GM20431 (cell line): Measurements from ENCODE around the gene CXCL6.

Experiments used
- in situ Hi-C: fragments of 300-500 bp; cut with MseI, MboI; formaldehyde crosslinking; loops from one replicate; pipeline ENCODE4 v1.15.0; 2020; ENCODE audit warnings: low sequenced_read_pairs; ENCODE audit not compliant: unreplicated experiment

The CXCL6 gene

DNA sequence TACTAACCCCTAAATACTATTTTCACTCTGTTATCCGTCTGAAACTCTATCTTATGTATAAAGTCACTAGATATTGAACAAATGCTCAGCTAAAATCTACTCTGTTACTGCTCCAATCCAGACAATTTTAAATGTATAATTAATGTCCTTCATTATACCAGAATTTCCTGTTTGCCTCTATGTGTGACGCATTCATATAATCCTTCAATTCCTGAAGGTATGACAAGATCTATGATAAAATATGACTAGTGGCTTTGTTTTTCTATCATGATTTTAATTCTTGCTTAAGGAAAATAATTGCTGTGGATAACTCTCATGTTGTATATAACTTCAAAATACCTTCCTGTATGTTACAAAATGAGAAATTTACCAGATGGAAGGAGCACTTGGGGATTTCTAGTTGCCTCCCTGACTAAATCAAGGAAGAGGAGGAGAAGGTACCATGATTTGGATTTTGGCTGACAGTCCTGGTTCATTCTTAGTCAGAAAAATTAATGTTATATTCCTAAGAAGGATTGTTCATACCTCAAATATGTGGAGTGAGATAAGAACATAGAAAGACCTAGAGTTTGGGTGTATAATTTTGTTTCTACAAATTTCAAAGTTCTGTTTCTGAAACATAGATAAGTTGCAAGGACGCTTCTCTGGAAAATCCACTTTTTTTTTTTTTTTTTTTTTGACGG, 4.9 kb downstream of the CXCL6 start:
- in situ Hi-C loops, result no loop called here

DNA sequence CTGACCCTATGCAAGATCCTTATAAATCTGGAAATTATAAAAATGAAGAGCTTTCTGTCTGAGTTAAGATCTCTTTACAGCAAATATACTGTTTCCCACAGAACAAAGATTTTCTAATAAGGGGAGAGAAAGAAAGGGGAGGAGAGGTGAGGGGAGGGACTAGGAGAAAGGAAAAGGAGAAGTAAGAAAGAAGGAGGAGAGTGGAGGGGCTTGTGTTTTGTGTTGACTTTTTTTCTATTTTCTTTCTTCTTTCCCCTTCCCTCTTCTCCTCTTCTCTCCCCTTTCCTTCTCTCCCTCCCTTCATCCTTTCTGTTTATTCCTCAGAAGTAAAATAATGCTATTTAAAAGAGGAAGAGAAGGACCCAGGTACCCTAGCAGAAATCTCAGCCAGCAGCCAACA, 6.2 kb downstream of the CXCL6 start:
- in situ Hi-C loops, result no loop called here

DNA sequence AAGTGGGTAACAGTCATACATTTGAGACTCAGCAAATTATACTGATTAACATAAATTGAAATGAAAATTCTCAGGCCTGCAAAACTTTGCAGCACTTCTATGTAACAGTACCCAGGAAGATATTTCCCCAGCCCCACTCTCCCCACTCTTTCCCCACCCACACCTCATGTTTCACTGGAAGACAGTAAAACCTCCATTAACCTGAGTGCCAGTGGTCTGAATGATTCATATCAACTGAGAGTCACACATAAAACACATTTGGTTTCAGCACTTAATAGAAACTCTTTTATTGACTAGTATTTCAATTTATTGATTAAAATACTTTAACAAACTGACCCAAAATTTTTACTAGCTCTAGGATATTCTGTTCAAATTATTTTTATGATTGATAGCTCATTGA, 6.9 kb downstream of the CXCL6 start:
- in situ Hi-C loops, result no loop called here

DNA sequence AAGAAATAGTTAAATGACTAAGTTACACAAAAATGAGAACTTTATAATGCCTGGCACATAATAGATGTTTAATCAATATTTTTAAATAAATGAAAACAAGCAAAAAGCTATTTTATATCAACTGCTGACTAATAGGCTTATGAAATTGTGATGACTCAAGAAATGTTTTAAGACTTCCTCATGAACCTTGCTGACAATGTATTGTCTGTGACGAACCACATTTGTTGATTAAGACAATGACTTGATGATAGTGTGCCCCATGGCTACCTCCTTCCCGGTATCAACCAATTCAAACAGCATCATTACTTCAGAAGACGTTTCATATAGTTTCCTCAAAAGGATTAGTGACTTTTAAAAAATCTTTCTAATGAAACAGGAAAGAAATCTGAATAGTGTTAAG, 7.9 kb downstream of the CXCL6 start:
- in situ Hi-C loops, result no loop called here

DNA sequence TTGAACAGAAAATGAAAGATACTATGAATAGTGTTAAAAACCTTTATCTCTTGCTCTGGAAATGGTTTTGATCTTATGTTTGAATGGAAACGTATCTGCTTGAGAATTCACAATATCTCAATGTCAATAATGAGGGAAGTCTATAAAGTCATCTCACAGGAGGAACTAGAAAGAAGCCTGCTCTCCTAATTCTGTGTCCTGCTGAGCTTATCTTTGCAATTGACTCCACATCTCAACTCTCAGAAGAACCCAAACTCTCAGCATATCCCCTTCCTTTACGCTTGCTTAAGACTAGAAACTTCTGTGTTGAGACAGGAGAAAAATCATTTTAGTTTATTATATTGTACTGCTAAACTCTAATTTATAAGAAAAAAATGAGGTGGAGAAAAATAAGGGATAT, 8.3 kb downstream of the CXCL6 start:
- in situ Hi-C loops, result no loop called here

DNA sequence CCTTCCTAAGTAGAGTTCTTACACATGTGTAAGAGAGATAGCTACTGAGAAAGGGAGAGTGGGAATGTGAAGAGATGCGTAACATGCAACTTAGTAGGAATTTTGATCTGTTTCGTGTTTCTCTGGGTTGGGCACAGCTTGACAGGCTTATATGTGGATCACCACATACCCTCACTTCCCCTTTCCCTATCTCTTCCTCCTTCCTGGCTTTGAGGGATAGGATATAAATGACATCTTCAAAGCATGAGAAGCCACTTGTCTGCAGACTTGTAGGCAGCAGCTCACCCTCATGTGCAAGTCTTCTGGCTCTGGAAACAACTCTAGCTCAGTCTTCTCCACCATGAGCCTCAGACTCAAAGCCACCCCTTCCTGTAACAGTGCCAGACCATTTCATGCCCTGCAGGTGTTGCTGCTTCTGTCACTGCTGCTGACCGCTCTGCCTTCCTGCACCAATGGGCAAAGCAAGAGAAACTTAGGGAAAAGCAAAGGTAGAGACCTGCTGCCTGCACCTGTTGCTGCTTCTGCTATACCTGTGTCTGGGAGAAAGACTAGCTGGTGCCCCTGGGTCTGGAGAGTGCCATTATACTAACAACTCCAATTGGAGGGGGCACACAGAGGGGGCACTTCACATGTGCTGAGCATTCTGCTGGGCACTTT, 11.2 kb downstream of the CXCL6 start:
- in situ Hi-C loops, result no loop called here

DNA sequence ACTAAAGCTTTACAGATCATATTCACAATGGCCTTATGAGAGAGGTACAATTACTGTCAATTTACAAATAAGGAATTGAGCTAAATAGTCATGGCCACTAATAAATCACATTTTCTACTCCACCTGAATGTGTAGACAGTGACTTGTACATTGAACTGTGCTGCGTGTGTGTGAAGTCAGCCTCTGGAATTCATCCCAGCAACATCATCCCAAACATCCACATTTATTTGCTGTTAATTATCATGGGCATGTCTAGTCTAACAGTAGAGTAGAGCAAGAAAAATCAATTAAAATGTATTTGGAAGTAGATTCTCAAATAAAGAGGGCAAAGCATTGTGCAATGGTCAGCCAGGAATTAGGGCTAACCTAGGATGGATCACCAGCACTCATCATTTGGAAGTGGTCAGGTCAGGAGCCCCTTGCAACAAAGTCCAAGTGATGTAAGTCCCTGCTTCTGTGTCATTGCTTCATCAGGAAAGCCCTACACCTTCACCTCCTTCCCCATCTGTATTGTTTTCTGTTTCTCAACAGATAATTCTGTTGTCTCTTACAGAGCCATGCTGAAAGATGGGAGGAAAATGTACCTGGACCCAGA, 11.8 kb downstream of the CXCL6 start:
- in situ Hi-C loops, result no loop called here

DNA sequence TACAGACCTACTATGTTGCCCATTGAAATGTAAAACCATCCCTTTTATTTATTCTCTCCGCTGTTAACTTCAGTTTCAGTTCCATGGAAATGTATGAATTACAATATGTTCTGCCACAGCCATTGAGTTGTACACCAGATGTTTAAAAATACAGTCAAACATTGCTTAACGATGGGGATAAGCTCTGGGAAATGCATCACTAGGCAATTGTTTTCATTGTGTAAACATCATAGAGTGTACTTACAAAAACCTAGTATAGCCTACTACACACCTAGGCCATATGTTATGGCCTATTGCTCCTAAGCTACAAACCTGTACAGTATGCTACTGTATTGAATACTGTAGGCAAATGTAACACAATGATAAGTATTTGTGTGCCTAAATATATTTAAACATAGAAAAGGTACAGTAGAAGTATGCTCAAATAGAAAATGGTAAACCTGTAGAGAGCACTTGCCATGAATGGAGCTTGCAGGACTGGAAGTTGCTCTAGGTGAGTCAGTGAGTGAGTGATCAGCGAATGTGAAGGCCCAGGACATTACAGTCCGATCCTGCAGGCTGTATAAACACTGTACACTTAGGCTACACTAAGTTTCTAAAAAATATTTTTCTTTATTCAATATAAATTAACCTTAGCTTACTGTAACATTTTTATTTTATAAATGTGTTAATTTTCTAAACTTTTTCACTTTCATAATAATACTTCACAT, 13.9 kb downstream of the CXCL6 start:
- in situ Hi-C loops, result no loop called here

DNA sequence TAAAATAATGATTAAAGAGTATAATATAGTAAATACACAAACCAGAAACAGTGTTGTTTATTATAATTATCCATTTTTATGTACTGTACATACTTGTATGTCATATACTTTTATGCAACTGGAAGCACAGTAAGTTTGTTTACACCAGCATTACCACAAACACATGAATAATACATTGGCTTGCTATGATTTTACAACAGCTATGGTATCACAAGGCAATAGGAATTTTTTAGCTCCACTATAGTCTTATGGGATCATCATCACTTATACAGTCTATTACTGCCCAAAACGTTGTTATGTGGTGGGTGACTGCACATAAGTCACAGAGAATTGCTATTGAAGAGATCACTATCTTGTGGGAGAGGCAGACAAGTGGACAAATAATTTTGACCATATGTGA, 14.8 kb downstream of the CXCL6 start:
- in situ Hi-C loops, result no loop called here

DNA sequence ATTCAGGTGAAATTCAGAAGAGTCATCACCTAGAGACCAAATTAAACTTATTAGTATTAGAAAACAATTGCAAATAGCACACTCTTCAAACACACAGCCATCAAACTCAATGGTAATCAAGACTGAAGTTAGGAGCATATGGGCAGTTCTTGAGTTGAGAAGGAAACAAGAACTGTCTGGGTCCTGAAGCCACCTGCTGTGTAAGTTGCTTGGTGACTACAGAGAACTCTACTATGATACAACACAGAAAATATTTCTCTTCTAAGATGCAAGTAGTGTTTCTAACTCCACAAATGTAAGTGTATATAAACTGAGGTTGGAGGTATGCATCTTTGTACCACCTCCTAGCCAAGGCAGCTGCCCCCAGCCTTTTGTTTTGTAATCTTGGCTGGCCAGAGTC, 16.3 kb downstream of the CXCL6 start:
- in situ Hi-C loops, result no loop called here

DNA sequence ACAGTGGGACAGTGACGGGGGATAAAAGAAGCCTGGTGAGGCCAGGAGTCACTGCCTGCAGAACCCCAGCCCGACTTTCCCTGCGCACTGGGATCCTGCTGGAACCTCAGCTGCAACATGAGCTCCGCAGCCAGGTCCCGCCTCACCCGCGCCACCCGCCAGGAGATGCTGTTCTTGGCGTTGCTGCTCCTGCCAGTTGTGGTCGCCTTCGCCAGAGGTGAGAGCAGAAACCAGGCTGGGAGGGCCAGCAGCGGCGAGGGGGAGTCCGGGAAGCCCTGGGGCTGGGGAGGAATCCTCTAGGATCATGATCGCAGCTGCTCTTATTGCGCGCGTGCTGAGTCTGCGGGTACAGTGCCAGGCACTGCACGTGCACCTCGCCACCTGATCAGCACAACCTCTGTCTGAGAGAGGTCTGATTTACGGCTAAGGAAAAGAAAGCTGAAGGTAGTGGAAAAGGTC, 16.8 kb downstream of the CXCL6 start, which contains the start of gene PF4V1:
PF4V1 (plus strand) TSS at position 51 of the 459 bp plus-strand sequence; CDS start at position 118, 67 bp downstream.
- in situ Hi-C loops, result no loop called here

DNA sequence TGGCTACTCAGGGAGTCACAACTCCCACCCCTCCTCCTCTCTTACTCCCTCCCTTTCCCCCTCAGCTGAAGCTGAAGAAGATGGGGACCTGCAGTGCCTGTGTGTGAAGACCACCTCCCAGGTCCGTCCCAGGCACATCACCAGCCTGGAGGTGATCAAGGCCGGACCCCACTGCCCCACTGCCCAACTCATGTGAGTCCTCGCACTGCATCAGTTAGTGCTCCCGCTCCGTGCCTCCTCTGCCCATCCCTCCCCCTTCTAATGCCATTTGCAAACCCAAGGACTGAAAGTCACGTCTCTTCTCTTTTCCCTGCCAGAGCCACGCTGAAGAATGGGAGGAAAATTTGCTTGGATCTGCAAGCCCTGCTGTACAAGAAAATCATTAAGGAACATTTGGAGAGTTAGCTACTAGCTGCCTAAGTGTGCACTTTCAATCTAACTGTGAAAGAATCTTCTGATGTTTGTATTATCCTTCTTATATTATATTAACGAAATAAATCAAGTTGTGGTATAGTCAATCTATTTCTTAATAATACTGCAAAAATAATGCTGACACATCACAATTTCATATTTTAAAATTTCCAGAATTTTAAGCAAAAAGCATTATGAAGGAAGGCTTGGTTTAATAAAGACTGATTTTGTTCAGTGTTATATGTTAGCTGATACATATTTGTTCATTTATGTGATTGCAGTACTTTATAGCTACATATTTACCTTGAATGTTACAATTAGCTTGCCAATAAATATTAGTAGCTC, 17.4 kb downstream of the CXCL6 start:
- in situ Hi-C loops, result no loop called here

DNA sequence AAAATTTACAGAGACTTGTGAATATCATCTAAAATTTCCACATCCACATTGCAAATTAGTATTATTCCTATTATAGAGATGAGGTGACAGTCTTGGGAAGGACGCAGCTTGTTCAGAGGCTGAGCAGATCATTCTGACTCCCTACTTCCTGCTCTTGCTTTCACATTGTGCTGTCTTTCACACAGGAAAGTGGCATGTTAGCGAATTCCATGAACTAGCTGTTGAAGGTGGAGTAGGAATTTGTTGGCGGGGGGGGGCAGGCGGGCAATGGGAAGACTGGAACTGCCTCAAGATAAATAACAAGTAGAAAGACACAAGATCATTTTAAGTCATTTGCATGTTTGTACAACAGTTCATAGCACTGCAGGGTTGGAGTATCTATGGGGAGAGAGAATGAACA, 18.9 kb downstream of the CXCL6 start:
- in situ Hi-C loops, result no loop called here

DNA sequence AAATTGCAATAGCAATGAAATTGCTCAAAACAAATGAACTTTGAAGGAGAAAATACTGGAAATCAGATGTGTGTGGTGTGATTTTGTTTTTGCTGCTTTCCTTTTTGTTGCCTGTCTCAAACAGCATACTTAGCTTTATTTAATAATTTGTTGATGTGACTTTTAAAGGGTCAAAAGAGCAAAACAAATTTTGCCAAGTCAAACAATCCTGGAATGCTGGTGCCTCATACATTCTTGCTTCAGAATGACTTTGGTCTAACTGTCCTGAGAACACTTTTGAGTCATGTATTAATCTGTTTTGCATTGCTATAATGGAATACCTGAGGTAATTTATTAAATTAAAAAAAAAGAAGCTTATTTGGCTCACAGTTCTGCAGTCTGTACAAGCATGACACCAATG, 20.0 kb downstream of the CXCL6 start:
- in situ Hi-C loops, result no loop called here

DNA sequence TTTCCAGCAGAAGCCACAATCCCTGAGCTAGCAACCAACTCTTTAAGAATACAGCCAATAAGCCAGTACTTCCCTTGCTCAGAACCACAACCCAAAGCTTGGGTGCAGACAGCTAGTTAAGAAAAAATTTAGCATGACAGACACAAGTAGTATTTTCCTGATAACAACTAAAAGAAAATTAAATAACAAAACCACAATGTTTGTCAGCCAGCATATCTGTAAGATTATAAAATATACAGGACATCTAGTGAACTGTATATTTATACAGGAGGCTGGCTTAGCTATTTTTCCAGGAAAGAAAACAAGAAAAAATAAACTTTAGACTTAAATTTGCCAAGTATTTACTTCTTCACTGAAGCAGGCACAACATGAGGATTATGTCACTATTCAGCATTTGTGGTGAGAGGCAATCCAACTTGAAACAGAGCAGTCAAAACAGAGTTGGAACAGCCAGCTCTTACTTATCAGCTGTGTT, 23.2 kb downstream of the CXCL6 start:
- in situ Hi-C loops, result no loop called here

DNA sequence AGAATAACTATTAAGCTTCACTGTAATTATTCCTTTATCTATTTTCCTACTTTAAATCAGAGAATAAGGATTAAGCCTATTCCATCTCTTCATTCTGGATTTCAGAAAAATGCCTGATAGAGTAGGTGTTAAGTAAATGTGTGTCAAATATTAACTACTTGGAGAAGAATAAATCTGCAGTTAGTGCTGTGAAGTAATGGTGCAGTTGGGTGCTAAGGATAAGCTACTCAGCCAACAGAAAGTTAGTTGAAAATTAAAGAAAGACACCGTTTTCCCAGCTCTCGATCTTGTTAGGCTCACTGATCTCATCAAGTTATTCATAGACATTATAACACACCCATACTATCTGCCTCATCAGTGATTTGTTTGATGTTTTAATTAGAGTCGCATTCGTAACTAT, 23.7 kb downstream of the CXCL6 start:
- in situ Hi-C loops, result no loop called here

DNA sequence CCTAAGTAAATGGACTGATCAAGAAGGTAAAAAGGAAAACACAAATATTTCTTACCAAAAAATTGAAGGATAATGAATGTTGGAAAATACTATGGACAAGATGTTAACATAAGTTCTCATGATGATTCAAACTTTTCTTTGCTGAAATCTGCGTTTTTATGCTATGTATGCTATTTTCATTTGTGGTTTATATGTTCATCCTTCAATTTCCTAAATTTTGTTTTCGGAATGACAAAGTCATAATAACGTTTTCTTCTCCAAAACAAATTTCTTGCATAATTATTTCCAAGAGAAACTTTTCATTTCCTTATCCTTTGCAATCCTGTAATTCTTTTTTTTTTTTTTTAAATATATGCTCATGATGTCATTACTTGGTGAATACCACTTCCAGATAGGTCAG, 24.4 kb downstream of the CXCL6 start:
- in situ Hi-C loops, result no loop called here

DNA sequence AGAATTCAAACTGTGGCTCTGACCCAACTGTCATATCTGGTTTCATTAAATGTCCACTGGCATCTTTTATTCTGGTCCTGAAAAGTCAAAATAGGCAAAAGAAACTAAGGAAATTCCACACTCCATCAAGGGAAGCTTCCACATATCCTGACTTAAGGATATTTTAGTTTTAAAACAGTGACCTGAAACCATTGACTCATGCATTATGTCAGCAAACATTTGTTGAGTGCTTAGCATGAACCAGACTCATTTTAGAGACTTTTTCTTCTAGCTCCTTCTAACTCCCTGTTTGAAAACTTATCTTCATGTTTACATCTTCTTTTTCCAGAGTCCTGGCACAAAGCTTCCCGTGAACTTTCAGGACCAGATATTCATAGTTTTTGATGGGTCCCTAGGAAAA, 25.8 kb downstream of the CXCL6 start:
- in situ Hi-C loops, result no loop called here

DNA sequence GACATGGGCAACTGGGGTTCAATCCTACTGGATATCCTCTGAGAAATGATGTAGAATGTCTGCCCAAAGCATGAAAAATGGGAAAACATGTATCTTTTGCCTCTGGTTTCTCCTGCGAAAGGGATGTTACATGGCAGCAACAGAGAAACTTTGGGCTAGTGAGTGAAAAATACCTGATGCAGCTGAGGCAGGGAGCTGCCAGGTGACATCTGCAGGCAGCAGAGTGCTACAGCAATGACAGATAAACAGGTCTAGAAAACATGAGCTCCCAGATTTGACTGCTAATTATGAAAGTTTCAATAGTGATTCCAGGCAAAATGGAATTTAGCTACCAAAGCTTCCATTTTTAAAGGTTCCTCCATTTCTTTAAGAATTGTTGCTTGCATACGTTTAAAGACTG, 27.9 kb downstream of the CXCL6 start:
- in situ Hi-C loops, result no loop called here

DNA sequence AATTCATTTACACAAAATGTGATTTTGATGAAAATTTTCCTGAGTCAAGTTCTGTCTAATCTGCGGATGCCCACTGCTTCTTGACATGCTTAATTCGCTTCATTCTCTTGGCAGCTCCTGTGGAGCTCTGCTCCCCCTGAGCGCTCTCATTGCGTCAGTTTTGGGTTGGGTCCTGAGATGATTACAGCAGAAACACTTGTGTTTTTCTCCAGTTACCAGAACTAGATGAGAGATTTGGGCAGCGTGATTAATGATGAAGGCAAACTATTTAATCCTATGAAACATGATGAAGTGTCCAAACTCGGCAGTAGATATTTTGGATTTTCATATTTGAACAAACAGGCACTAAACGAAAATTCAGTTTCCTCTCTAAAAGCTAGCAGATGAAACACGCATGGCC, 28.5 kb downstream of the CXCL6 start:
- in situ Hi-C loops, result no loop called here
